ENCODE results near the gene ABI3BP.
"Not testable (repeated sequence)": the region's sequence is repeated elsewhere in the genome, so short reads cannot be mapped to it uniquely, and the experiment has no call there.

Gene ABI3BP, protein sequence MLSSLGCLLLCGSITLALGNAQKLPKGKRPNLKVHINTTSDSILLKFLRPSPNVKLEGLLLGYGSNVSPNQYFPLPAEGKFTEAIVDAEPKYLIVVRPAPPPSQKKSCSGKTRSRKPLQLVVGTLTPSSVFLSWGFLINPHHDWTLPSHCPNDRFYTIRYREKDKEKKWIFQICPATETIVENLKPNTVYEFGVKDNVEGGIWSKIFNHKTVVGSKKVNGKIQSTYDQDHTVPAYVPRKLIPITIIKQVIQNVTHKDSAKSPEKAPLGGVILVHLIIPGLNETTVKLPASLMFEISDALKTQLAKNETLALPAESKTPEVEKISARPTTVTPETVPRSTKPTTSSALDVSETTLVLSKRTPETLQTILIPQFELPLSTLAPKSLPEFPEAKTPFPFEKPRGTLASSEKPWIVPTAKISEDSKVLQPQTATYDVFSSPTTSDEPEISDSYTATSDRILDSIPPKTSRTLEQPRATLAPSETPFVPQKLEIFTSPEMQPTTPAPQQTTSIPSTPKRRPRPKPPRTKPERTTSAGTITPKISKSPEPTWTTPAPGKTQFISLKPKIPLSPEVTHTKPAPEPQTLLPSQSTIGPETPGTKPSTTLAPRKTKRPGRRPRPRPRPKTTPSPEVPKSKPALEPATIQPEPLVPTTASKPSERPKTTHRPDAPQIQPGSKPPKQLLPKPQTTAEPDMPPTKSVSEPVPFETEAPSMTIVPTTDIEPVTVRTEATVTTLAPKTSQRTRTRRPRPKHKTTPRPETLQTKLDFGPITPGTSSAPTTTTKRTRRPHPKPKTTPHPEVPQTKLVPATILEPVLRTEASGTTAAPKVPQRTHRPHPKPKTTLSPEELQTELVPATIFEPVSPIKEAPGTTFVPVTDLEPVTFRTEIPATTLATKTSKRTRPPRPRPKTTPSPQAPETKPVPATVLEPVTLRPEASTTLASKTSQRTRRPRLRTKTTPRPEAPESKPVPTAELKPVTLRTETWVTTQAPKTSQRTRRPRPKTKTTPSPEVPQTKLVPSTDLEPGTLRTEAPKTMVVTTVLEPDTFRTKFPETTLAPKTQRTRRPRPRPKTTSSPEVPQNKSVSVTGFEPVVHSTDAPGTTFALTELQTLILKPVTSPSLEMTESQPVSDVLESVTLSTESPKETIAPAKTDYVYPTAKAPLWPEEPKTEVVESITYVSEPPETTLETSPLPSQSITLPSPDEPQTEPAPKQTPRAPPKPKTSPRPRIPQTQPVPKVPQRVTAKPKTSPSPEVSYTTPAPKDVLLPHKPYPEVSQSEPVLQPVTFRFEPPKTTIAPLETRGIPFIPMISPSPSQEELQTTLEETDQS (N-terminal part only)

DNA sequence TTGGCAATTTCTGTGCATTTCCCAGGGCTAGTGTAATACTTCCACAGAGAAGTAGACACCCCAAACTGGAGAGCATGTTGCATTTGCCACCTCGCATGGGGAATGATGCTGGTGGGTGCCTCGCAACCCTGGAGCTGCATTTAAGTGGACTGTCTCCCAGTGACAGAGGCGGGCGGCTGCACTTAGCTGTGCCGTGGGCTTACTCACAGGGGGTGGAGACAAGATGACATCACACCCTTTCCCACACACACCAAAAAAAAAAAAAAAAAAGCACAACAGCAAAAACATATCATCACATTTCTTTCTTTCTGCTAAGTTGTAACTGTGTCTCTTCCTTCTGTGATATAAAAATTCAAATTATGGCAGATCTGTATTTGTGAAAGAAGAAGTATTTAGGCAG is at the start of gene ABI3BP:
ABI3BP (minus strand) TSS at position 113 of the 400 bp plus-strand sequence; CDS start at position 76, 37 bp downstream.
- DNase-seq (ENCODE audit: low spot score), result no peak

DNA sequence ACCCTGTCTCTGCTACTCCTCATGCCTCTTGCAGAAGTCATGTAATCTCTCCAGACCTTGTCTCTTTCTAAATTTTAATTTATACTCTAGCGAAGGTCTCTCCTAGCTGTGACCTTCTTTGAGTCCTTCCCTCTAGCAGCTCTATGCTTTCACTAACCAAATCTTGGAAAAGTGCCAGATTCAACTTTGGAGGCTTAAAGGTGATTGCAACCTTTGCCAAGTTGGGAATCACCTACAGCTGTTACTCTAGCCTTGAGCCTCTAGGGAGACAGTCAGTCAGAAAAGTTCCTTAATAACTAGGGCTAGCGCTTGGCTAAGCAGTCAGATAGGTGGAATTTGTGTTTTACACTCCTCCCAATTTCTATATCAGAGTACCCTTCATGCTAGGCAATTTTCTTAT is 46.1 kb upstream of the ABI3BP start:
- no peak for DNase-seq (ENCODE audit: low spot score)

DNA sequence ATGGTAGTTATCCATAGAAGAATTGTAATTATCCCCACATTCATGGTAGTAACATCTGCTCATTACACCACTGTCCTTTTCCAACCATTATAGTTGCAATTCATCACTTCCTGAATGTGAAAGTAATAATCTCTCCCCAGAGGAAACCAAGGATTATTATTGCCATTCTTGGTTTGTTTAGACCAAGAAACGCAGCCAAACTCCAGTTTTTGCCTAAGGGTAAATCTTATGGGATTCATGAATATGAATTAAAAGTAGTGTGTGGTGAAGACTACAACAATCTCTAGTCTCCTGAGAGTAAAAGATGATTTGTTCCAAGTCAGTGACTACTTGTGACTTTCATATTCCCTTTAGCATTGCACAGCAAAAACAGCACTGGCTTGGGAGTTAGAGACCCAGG is 45.7 kb upstream of the ABI3BP start:
- no peak for DNase-seq (ENCODE audit: low spot score)

DNA sequence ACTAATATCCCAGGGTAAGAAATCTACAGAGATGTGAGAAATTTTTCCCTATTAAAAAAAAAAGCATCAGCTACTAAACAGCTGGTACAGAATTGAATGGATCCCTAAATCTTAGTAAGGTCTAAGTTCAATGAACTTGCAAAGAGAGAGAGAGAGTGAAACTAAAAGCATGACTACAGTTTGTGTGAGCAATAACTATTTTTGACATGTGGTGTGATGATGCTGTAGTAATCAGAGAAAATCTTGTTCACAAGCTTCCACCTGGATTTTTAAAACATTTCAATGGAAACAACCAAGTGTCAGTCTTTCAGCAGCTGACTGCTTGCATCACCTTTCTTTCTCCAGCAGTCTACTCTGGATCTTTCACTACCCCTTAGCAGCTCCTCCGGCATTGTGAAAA is 45.2 kb upstream of the ABI3BP start:
- no peak for DNase-seq (ENCODE audit: low spot score)

DNA sequence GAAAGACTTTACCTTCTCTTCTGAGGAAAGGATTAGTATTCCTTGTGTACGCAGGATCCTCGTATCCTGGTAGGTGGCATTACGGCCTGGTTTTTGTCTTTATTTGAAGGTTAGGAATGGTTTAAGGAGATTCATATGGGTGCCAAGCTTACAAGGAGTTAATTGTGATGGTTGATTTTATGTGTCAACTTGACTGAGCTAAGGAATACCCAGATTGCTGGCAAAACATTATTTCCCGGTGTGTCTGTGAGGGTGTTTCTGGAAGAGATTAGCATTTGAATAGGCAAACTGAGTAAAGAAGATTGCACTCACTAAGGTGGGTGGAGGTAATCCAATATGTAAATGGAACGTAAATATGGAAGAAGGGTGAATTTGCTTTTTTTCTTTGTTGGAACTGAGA is 44.4 kb upstream of the ABI3BP start:
- DNase-seq (ENCODE audit: low spot score), result no peak

DNA sequence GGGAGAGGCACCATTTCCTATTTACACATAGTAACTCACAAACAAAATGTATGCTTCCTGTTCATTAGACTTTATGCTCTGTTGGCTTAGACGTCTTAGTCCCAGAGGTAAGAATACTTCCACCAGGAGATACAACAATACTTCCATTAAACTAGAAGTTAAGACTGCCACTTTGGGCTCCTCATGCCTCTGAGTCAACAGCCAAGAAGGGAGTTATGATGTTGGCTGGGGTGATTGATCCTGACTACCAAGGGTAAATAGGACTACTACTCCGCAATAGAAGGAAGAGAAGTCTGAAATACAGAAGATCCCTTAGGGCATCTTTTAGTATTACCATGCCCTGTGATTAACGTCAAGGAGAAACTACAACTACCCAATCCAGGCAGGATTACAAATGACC is 43.5 kb upstream of the ABI3BP start:
- DNase-seq (ENCODE audit: low spot score), result no peak

DNA sequence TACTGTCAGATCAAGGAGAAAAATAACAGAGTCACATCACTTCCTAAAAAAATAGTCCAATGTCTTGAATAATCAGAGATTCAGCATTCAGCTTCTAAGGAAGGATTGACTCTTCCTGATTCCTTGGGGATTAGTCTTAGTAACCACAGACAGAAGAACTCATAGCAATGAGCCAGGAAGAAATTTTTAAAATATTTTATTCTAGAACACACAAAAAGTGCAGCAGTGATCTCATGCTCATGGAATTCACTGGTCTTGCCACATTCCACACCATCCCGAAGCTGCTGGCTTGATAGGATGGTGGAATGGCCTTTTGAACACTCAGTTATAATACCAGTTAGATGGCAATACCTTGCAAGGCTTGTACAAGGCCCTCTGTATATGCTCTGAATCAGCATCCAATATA is 43.0 kb upstream of the ABI3BP start:
- no peak for DNase-seq (ENCODE audit: low spot score)

DNA sequence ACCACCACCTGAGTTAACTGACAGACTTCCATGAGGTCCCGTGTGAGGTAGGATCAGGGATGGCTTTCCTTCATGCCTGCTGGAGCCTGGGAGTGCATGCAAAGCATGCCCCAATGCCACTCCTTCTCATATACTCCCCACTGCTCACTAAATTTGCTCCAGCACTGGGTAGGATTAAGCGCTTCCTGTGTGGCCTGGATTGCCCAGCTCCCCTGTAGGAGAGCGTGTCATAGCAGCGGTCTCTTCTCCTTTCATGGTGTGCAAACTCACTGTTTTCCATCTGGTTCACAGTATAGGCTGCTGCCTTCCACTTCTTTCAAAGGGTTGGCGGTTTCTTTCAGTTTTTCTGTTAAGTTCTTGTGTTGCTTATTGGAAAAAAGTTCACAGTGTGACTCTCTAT is 34.1 kb upstream of the ABI3BP start:
- no peak for DNase-seq (ENCODE audit: low spot score)

DNA sequence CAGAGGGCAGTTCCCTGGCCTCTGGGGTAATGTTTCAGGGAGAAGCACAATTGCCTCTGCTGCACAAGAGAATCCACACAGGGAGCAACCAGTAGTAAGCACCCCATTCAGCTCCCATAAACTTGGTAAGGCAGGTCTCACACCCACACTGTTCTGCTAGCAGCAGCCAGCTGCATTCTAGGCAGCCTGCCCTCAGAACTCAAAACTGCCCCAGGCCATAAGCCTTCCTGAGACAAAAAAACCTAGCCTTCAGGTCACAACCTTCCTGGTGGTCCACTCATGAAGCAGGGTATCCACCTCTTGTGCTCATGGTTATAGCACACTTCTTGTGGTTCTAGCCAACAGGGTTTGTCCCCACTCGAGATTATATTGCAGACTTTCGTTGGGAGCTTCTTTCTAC is 33.7 kb upstream of the ABI3BP start:
- no peak for DNase-seq (ENCODE audit: low spot score)

DNA sequence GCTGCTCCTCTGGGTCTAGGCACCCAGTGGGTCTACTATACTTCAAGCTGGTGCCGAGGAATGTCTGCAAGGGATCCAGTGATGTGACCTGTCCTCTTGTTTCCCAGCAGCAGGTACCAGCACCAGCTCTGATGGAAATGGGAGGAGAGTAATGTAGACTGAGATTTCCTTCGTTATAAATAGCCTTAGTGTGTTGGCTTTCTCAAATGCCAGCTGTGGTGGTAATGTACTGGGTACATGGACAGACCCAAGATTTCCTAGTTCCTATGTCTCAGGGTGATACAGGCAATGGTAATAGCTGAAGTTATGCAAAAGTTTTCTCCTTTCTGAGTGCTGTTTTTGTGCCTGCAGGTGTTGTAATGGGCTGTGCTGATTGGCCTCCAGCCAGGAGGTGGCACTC is 33.0 kb upstream of the ABI3BP start:
- DNase-seq (ENCODE audit: low spot score), result no peak

DNA sequence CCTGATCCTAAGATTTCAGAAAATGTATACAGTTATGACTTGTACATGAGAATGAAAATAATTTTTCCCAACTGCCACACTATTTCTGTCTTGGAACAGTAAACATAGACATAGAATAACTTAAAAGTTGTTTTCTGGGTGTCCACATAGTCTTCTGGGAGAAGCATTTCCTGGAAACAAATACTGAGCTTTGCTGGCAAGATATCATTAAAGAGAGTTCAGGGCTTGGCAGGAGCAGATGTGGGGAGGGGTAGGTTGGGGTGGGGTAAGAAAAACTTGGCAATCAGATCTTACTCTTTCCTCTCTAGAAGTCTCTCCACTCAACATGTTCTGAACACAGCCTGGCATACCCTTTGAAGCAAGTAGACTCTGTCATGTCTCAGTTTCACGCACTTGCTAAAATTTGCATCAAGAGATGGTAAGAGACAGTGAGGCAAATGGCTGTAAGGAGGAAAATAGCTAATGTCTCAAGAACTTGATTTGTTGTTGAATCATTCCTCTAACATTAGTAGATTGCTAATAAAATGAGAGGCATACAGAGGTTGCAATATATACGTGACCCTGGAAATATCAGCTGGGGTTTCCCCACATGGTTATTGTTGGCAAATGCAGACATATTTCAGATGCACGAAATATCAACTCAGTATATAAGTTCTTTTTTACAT is 27.3 kb upstream of the ABI3BP start:
- no peak for DNase-seq (ENCODE audit: low spot score)

DNA sequence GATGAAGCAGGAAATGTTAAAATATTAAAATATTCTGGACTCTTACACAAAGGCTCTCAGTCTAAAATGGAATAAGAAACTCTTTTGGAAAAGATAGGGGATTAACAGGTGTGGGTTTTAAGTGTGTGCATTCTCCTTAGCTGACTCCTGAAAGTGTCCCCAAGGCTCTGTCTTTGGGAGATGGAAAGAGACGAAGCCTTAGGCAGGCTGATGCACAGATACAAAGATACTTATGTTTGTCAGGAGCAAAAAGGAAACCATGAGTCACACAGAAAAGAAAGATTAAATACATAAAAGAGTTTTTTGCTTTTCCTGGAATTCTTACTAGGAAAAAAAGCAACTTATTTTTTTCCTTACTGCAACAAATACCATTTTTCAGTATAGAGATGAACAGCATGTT is 23.8 kb upstream of the ABI3BP start:
- DNase-seq (ENCODE audit: low spot score), result no peak

DNA sequence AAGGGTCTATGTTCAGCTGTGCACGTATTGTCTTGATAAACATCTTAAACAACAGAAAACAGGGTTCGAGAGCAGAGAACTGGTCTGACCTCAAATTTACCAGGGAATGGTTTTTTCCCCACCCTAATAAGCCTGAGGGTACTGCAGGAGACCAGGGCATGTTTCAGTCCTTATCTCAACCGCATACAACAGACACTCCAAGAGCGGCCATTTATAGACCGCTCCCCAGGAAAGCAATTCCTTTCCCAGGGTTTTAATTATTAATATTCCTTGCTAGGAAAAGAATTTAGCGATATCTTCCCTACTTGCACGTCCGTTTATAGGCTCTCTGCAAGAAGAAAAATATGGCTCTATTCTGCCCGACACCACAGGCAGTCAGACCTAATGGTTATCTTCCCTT is 19.1 kb upstream of the ABI3BP start:
- DNase-seq (ENCODE audit: low spot score), result not testable (repeated sequence)

DNA sequence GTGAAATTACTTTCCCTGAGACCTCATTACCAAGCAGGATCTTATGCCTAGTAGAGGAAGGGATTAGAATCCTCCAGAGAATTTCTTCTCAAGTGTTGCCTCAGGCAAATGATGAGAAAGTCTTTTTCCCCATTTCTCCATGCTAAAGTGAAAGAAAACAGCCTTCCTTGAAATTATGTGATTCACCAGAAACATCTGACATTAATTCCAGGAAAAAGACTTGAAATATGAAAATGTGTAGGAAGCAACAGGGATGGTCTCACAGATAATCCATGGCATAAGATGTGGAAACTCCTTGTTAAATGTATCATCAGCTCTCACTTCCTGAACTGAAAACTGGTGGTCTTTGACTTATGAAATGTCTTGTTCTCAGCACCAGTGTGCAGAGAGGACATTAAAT is 17.9 kb upstream of the ABI3BP start:
- DNase-seq (ENCODE audit: low spot score), result no peak

DNA sequence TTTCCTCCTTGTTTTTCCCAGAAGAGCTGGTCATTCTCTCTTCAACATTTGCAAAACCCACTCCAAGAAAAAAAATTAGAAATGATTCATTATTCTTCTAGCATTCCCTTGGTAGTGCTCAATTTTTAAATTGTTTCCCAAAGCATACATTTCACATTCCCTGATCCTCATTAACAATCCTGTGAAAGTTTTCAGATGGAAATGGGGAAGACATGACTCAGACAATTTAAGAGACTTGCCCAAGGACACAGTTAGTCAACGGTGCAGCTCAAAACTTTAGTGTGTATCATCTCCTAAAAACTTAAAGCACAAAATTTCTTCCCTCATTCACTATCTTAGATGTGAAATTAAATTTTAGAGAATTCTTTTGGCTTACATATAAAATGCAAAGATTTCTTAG is 17.1 kb upstream of the ABI3BP start:
- DNase-seq (ENCODE audit: low spot score), result no peak

DNA sequence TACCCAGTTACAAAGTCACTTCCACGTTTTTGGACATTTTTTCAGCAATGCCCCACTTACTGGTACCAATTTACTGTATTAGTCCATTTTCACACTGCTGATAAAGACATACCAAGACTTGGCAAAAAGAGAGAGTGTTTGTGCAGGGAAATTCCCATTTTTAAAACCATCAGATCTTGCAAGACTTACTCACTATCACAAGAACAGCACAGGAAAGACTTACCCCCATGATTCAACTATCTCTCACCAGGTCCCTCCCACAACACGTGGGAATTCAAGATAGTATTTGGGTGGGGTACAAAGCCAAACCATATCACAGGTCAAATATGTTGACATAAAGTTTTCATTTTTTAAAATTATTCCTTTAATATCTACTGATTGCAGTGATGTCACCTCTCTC is 16.2 kb upstream of the ABI3BP start:
- no peak for DNase-seq (ENCODE audit: low spot score)

DNA sequence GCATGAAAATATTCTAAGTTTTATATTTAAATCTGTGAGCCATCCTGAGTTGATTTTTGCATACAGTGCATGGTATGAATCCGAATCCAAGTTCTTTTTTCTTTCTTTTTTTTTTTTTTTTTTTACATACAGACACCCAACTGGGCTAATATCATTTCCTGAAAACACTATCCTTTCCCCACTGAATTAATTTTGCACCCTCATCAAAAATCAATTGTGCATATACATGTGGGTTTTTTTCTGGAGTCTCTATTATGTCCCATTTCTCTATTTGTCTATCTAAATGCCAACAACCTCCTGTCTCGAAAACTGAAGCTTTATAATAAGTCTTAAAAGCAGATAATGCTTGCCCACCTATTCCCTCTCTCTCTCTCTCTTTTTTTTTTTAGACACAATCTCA is 5.9 kb upstream of the ABI3BP start:
- DNase-seq (ENCODE audit: low spot score), result no peak

DNA sequence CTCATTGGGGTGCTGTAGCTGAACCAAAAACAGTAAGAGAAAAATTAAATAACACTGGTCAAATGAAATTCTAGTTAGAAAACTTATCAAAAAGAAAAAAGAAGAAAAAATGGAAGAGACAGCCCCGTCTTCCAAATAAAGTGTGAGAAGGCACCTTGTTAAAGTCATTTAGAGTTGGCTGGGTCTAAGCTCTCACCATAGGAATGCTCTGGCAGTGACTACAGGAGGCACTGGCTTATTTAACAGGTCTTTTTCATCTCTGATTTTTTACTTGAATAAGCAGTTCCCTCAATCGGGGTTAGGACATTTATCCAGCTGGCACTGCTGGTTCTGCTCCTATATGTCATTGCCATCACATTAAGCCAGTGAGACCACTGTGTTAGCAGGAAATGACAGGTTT is 1.6 kb upstream of the ABI3BP start:
- no peak for DNase-seq (ENCODE audit: low spot score)

DNA sequence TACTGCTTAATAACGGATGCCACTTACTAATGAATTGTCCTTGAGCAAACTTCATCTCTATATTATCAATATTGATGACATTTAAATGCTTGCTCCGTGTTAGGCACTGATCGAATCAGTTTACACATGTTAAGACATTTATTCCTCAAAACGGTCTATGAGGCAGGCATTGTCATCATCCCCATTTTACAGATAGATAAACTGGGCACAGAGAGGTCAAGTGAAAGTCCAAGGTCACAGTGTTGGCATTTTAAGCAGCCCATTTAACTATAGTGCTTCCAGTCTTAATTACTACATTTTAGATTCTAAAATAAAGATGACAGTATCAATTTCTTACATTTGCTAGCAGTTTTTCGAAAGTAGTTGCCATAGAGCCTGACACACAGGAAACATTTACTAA is 966 bp upstream of the ABI3BP start:
- DNase-seq (ENCODE audit: low spot score), result no peak

DNA sequence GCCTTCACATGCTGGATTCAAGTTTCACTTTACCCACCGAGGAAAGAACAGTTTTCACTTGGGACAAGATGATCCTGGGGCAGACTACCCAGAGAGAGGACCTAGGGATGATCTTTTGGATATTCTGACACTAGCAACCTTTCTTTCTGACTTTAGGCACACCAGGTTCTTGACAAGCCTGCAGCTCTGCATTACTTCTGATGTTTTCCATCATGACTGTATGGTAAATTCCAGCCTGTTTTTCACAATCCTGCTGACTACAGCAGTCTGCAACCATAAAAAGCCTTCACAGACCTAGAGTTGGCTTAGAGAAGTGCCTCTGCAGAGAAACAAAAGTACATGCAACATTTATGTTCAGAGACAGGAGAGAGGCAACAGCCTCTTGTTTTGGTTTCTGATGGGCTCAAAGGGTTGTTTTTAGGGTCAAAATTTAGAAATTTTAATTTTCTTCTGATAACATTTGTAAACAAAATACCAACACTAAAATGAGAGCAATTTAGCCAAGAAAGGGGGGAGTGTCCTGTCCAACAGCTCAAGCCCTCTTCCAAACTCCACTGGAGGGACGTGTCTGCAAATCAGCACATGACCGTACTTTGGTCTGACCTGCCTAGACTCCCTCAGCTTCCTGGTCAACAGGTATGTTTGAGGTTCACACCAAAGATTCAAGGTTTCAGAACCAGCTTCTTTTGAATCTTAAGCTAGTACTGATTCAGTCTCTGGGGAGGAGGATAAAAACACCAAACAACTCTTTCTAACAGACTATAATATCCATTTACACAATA is 799 bp downstream of the ABI3BP start:
- no peak for DNase-seq (ENCODE audit: low spot score)

DNA sequence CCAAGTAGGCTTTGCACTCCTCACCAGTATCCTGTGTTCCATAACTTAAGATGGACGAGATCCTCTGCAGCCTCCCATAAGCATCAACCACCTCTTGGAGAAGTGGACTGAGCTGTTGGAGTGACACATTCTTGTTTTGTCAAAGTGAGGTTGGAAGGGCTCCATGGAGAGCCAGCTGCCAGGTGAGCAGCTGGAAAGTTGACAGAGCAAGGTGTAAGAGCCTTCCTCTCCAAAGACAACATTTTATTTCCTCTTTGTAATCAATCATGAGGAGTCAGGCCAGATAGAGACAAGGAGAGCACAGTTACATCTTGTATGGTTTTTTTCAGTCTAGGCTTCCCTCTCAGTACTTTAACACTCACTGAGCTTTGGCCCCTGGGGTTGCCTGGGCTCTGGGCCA is 5.1 kb downstream of the ABI3BP start:
- DNase-seq (ENCODE audit: low spot score), result no peak

Measured in globus pallidus (tissue), 1 donor.